Measurements from ENCODE around the gene GKAP1.
"Not testable (repeated sequence)": the region's sequence is repeated elsewhere in the genome, so short reads cannot be mapped to it uniquely, and the experiment has no call there.

The GKAP1 gene
- total RNA-seq: 12.0 reads per million, percentile 35 among the genes with 10 or more reads in this experiment

- DNase-seq: peak; percentile 78
Observed at GRCh38 chr9:83817356-83818278, at the start of gene GKAP1. Gene GKAP1, minus strand, starts transcription at chr9:83817769. Its CDS starts 11,252 bp downstream, at chr9:83806517.

GRCh38 chr9:83849895-83850294 is 32.3 kb upstream of the GKAP1 start:
- not testable (repeated sequence) for DNase-seq

DNA sequence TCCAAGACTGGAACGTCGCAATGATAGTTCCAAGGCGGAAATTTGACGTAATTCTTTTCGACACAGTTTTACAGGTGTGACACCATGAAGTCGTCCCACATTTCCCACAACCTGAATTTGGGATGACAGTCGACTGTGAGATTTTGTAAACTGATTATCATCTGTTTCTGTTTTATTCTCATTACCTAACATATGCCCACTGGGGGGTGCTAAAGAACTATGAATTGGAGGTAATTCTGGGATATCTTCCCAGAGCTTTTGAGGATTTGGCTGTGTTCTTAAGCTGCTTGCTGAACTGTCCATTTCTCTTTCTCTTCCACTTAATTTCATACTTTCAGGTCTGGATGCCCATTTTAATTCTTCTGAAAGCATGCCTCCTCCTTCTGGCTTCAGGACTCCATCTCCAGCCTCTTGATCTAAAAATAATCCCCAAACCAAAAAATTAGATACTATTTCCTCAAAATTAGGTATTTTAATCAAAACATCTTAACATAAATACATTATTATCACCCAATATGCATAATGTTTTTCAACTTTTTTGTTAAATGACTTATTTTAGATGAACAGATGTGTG is 19.6 kb upstream of the GKAP1 start:
- not testable (repeated sequence) for DNase-seq

GRCh38 chr9:83830426-83831071 is 13.0 kb upstream of the GKAP1 start:
- not testable (repeated sequence) for DNase-seq

GRCh38 chr9:83824986-83825623 is 7.5 kb upstream of the GKAP1 start:
- DNase-seq: not testable (repeated sequence)

DNA sequence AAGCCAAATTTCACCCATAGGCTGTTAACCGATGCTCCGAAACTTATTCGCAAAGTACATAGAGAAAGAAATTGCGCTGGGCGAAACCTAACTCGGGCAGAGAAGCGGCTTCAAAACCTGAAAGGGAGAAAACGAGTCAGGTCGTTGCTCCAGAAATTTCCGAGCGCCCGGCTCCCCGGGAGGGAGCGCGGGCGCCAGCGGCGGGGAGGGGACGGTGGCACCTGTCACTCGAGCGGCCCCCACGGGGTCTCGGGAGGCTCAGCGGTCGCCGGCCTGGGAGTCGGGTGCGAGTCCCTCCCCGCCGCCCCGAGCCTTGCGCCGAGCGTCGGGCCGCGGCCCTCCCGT is 586 bp downstream of the GKAP1 start:
- not testable (repeated sequence) for DNase-seq

- not testable (repeated sequence) for DNase-seq
Observed at GRCh38 chr9:83815120-83815519, 2.4 kb downstream of the GKAP1 start.

DNA sequence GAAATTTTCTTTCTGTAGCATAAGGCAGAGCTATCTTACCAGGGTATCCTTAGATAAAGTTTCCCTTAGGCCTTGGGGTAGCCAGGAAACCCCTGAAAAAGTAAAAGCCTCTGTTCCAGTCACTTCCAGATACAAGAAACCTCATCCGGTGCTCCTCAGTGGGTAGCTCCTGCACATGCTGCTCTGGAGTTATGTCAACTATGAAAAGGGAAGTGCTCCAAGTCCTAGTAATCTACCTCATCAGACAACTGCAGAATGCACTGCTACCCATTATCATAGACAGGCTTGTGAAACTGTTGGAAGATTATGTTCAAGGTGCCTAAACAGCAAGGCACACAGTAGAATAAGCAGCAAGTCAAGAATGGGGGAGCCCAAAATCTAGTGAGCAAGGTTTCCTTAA is 8.4 kb downstream of the GKAP1 start:
- not testable (repeated sequence) for DNase-seq

DNA sequence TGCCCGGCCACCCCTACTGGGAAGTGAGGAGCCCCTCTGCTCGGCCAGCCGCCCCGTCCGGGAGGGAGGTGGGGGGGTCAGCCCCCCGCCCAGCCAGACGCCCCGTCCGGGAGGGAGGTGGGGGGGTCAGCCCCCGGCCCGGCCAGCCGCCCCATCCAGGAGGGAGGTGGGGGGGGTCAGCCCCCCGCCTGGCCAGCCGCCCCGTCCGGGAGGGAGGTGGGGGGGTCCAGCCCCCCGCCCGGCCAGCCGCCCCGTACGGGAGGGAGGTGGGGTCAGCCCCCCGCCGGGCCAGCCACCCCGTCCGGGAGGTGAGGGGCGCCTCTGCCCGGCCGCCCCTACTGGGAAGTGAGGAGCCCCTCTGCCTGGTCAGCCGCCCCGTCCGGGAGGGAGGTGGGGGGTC is 13.1 kb downstream of the GKAP1 start:
- DNase-seq: not testable (repeated sequence)

GRCh38 chr9:83803941-83804340 is 13.6 kb downstream of the GKAP1 start:
- not testable (repeated sequence) for DNase-seq

- no peak for DNase-seq
Observed at GRCh38 chr9:83800236-83801033, 17.1 kb downstream of the GKAP1 start.

DNA sequence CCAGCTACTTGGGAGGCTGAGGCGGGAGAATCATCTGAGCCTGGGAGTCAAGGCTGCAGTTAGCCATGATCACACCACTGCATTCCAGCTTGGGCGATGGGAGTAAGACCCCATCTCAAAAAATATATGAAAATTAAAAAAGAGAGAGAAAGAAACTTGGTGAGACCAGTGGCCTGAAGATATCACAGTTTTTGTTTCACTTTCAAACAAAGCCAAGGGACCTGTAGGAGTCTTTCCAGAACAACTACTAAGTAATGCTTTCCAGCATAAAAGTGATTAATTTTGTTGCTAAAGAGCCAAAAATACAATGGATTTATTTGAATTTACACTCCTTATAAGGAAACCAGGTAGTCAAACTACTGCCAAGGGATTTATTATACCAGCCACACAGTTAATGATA is 23.5 kb downstream of the GKAP1 start:
- no peak for DNase-seq

DNA sequence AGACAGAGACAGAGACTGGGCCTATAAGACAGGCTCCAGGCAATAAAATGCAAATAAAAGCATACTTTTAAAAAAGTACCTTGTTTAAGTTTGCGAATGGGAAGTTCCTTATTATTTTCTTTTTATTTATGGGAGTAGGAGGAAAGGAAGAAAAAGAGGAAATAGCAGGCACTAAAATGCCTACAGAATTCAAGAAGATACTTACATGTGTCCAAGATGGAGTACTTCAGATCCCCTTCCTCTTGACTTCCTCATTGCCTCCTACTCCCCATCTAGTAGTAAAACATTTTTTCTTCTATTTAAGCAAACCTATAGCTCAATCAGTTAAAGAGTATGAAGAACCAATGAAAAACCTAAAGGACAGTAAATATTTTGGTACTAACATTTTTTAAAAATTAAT is 24.8 kb downstream of the GKAP1 start:
- no peak for DNase-seq

- no peak for DNase-seq
Observed at GRCh38 chr9:83778164-83778563, 39.4 kb downstream of the GKAP1 start.

- no peak for DNase-seq
Observed at GRCh38 chr9:83775932-83776331, 41.6 kb downstream of the GKAP1 start.

- DNase-seq: no peak
Observed at GRCh38 chr9:83772860-83773259, 44.7 kb downstream of the GKAP1 start.

- no peak for DNase-seq
Observed at GRCh38 chr9:83765376-83765775, 52.2 kb downstream of the GKAP1 start.

DNA sequence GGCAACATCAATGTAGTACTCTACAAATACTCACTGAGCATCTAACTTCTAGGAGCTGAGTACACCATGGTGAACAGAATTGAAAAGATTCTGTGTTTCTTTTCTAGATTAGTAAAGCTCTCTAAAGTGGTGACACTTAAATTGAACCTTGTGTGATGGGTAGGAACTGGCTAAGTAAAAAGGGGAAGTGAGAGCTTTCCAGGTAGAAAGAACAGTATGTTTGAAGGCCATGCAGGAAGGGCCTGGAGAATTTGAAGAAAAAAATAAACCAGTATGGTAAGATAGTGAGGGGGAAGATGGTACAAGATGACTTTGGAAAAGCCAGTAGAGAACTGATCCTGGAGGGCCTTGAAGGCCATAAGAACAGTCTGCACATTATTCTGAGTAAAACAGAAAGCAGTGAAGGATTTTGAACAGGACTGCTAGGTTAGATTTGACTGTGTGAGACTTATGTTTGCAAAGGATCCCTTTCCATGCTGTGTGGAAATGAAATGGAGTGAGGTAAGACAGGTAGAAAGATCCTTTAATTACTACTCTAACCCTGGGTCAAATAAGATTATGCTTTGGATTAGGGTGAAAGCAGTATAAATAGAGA is 63.1 kb downstream of the GKAP1 start:
- no peak for DNase-seq

- DNase-seq: no peak
Observed at GRCh38 chr9:83749706-83750105, 67.9 kb downstream of the GKAP1 start.

- DNase-seq: no peak
Observed at GRCh38 chr9:83744206-83744605, 73.4 kb downstream of the GKAP1 start.

- DNase-seq: no peak
Observed at GRCh38 chr9:83733739-83734138, 83.8 kb downstream of the GKAP1 start.

Measured in effector CD4-positive, alpha-beta T cell (primary cell).